ENCODE measurements around the gene RAD51B. TPM values are rescaled to one million over a fixed set of nuclear protein-coding genes. Genes with fewer than 3 reads are reported as not detected.

The RAD51B gene
- total RNA-seq, 2 donors from 2014 or later: 22.8 to 33.8 TPM

DNA sequence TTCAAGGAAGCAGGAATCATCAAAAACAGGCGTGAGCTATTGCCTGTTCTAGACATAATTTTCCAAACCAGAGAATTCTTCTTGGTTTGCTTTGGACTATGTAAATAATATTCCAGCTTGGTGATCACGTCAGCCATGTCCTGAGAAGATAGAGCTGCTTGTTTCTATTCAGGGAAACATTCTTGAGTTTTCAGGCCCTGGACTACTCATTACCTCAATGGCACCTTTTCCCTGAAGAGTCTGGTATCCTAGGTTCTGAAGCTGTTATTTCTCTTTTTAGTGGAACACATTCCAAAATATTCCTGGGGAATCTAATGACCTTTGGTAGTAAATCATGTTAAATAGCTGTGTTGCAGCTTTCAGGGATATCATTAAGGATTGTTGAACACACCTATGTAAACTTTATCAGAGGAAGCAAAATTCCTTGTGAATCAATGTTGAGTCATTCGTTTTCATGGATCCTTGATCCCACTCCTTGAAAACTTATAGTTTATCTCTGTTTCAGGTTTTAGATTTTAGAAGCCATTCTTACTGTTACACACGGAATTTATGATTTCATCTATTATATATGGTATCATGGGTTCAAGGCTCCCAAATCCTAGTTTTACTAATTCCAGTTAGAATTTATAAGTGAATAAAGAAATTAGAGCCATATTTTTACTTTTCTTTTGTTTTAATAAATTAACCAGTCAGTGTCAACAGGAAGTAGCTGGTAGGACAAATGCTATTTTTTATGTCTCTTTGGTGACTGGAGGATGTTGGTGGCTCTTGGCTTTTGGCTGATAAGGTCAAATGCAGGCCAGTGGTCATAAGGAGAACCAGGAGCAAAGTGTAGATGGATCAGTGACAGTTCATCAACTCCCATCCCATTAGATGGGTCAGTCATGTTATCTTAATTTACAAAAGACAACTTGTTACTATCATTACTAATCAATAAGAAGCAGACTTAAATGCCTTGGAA is 593.2 kb downstream of the RAD51B start:
- H3K27me3 Mint-ChIP-seq (ENCODE audit: insufficient read depth): no peaks in the 10 kb centered on the region
- Histone ChIP-seq H3K4me1 (ENCODE audit: control insufficient read depth, insufficient read depth, low read length) (peaks cover 7% of the 10 kb centered on the region), H3K9ac (ENCODE audit: extremely low read depth, low read length, poor library complexity, severe bottlenecking) (no peak overlapping the region), H3K27me3 (ENCODE audit: control insufficient read depth, insufficient read depth, low read length, poor library complexity, severe bottlenecking) (no peaks in the 10 kb centered on the region), H3K4me3 (ENCODE audit: low read length) (no peak overlapping the region), H3K36me3 (ENCODE audit: control insufficient read depth, insufficient read depth, low read length) (no peaks in the 10 kb centered on the region), H3K27ac (ENCODE audit: low read depth, low read length) (no peak overlapping the region), H3K9me3 (ENCODE audit: control insufficient read depth, low read length) (no peaks in the 10 kb centered on the region)
- no peak overlapping the region for H3K27ac Mint-ChIP-seq
- no peak for DNase-seq
- no peak overlapping the region for H3K4me3 Mint-ChIP-seq
- no peaks in the 10 kb centered on the region for H3K36me3 Mint-ChIP-seq (ENCODE audit: low read depth)
- peaks cover 21% of the 10 kb centered on the region for H3K4me1 Mint-ChIP-seq
- TF ChIP-seq, protein P1, sequence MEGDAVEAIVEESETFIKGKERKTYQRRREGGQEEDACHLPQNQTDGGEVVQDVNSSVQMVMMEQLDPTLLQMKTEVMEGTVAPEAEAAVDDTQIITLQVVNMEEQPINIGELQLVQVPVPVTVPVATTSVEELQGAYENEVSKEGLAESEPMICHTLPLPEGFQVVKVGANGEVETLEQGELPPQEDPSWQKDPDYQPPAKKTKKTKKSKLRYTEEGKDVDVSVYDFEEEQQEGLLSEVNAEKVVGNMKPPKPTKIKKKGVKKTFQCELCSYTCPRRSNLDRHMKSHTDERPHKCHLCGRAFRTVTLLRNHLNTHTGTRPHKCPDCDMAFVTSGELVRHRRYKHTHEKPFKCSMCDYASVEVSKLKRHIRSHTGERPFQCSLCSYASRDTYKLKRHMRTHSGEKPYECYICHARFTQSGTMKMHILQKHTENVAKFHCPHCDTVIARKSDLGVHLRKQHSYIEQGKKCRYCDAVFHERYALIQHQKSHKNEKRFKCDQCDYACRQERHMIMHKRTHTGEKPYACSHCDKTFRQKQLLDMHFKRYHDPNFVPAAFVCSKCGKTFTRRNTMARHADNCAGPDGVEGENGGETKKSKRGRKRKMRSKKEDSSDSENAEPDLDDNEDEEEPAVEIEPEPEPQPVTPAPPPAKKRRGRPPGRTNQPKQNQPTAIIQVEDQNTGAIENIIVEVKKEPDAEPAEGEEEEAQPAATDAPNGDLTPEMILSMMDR (conservative IDR thresholded peaks at IDR 0.05): no peak
- no peaks in the 10 kb centered on the region for H3K9me3 Mint-ChIP-seq
- 91 to 94% methylated on average over 3 of the region's 4 CpGs for WGBS, 2 experiments (ENCODE audit: insufficient coverage in 1 of 2, insufficient read length in 1 of 2)

DNA sequence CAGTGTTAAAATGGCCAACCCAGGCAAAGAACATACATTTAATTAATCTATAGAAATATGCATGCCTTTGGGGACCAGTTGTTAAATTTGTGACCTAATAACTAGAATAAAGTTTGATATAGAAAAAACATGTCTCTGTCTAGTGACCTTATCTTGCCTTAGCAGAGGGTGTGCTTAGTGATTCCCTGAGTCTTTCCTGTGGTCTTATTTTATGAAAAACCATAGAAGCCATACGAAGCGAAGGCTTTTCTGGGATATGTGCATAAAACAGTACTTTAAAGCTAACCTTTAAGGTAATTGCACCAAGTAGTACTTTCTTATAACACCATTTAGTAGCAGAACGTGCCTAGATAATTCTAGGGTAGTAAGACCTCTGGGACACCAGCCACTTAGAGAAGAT is 593.9 kb downstream of the RAD51B start:
- Mint-ChIP-seq H3K36me3 (ENCODE audit: low read depth) (no peaks in the 10 kb centered on the region), H3K9me3 (no peaks in the 10 kb centered on the region), H3K4me1 (peaks cover 19% of the 10 kb centered on the region), H3K27ac (no peak overlapping the region), H3K27me3 (ENCODE audit: insufficient read depth) (no peaks in the 10 kb centered on the region), H3K4me3 (no peak overlapping the region)
- WGBS, 2 experiments (ENCODE audit: insufficient coverage in 1 of 2, insufficient read length in 1 of 2): 97 to 100% methylated on average over 1 to 3 of the region's 3 CpGs
- no peak overlapping the region for H3K4me3 ChIP-seq (ENCODE audit: low read length)
- H3K27ac ChIP-seq (ENCODE audit: low read depth, low read length): no peak overlapping the region
- no peak overlapping the region for H3K9ac ChIP-seq (ENCODE audit: extremely low read depth, low read length, poor library complexity, severe bottlenecking)
- no peaks in the 10 kb centered on the region for H3K36me3 ChIP-seq (ENCODE audit: control insufficient read depth, insufficient read depth, low read length)
- H3K27me3 ChIP-seq (ENCODE audit: control insufficient read depth, insufficient read depth, low read length, poor library complexity, severe bottlenecking): no peaks in the 10 kb centered on the region
- no peaks in the 10 kb centered on the region for H3K9me3 ChIP-seq (ENCODE audit: control insufficient read depth, low read length)
- H3K4me1 ChIP-seq (ENCODE audit: control insufficient read depth, insufficient read depth, low read length): peaks cover 7% of the 10 kb centered on the region
- DNase-seq: no peak
- TF ChIP-seq, protein P1 (conservative IDR thresholded peaks at IDR 0.05): no peak

DNA sequence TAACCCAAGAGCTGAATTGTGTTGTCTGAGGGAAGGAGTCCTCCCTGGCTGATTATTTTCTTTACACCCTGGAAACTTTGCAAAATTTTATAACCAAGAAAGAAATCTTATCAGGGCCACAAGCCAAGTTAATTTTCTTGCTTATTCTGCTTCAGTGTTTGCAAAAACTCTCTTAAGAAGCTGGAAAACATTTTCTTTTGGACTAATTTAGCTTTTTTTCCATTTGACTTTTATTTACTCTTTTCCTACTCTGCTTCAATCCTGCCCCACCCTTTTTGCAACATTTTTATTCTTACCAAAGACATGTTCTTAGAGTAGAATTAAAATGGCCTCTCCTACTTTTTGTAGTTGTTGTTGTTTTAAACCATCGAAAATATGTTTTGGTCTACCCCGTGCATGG is 594.5 kb downstream of the RAD51B start:
- Histone ChIP-seq H3K9ac (ENCODE audit: extremely low read depth, low read length, poor library complexity, severe bottlenecking) (no peak overlapping the region), H3K9me3 (ENCODE audit: control insufficient read depth, low read length) (no peaks in the 10 kb centered on the region), H3K27me3 (ENCODE audit: control insufficient read depth, insufficient read depth, low read length, poor library complexity, severe bottlenecking) (no peaks in the 10 kb centered on the region), H3K4me3 (ENCODE audit: low read length) (no peak overlapping the region), H3K27ac (ENCODE audit: low read depth, low read length) (no peak overlapping the region), H3K36me3 (ENCODE audit: control insufficient read depth, insufficient read depth, low read length) (no peaks in the 10 kb centered on the region), H3K4me1 (ENCODE audit: control insufficient read depth, insufficient read depth, low read length) (peaks cover 7% of the 10 kb centered on the region)
- no peaks in the 10 kb centered on the region for H3K9me3 Mint-ChIP-seq
- TF ChIP-seq, protein P1 (conservative IDR thresholded peaks at IDR 0.05): no peak
- peaks cover 20% of the 10 kb centered on the region for H3K4me1 Mint-ChIP-seq
- H3K4me3 Mint-ChIP-seq: no peak overlapping the region
- H3K27ac Mint-ChIP-seq: no peak overlapping the region
- DNase-seq: no peak
- WGBS, 2 experiments (ENCODE audit: insufficient coverage in 1 of 2, insufficient read length in 1 of 2): 94 to 100% methylated on average over 2 of the region's 2 CpGs
- H3K36me3 Mint-ChIP-seq (ENCODE audit: low read depth): no peaks in the 10 kb centered on the region
- H3K27me3 Mint-ChIP-seq (ENCODE audit: insufficient read depth): no peaks in the 10 kb centered on the region

Data from endodermal cell (in vitro differentiated cells).